A549 (cell line): ENCODE measurements around the gene CYFIP2.

Experiments used
- CHD2 ChIP-seq: fragments of 150-350 bp; IDR thresholded peaks from 2 replicates; pipeline ENCODE4 v1.6.1; 2014; ENCODE audit warnings: low read length; ENCODE audit not compliant: partially characterized antibody
- CTCF ChIP-seq: fragments of >200 bp; sonication (Bioruptor Twin); formaldehyde crosslinking; IDR thresholded peaks from 3 replicates; pipeline ENCODE4 v1.5.1; 2016
- EP300 ChIP-seq, 2 experiments: fragments of >200 bp; sonication (Bioruptor Twin); formaldehyde crosslinking; IDR thresholded peaks; 2 replicates in 1 of 2; 3 replicates in 1 of 2; pipeline ENCODE4 v1.6.1; 2016 to 2017
- HDAC2 ChIP-seq: fragments of 200-600 bp; sonication (generic); IDR thresholded peaks from 2 replicates; pipeline ENCODE4 v1.6.1; 2016
- MAZ ChIP-seq: fragments of 150-350 bp; IDR thresholded peaks from 2 replicates; pipeline ENCODE4 v1.6.1; 2014; ENCODE audit warnings: antibody characterized with exemption, low read depth, low read length, borderline replicate concordance
- PBX3 ChIP-seq: IDR thresholded peaks from 2 replicates; pipeline ENCODE4 v1.6.1; 2012
- RAD21 ChIP-seq, 2 experiments: fragments of >200 bp in 1 of 2; sonication (Bioruptor Twin) in 1 of 2; formaldehyde crosslinking in 1 of 2; IDR thresholded peaks in 1 of 2; conservative IDR thresholded peaks in 1 of 2; 2 replicates in 1 of 2; 3 replicates in 1 of 2; pipeline ENCODE4 v1.6.1; 2012 to 2018; ENCODE audit warnings: inconsistent platforms in 1 of 2
- RCOR1 ChIP-seq: fragments of 150-350 bp; IDR thresholded peaks from 2 replicates; pipeline ENCODE4 v1.6.1; 2014; ENCODE audit warnings: antibody characterized with exemption, low read length, low read depth
- TP53 ChIP-seq: fragments of 250-450 bp; sonication (Bioruptor Pico); IDR thresholded peaks from 2 replicates; pipeline ENCODE4 v1.5.0; 2021; ENCODE audit warnings: mild to moderate bottlenecking, moderate library complexity
- USF2 ChIP-seq: fragments of 450-650 bp; IDR thresholded peaks from 2 replicates; pipeline ENCODE4 v1.6.1; 2014; ENCODE audit warnings: antibody characterized with exemption

- TF ChIP-seq CHD2 (no peak), RCOR1 (no peak), USF2 (no peak), EP300 (IDR thresholded peaks at IDR 0.05) (no peak), PBX3 (no peak), HDAC2 (no peak), CTCF (no peak), TP53 (CRISPR knock-in tag) (no peak), MAZ (no peak), RAD21 (conservative IDR thresholded peaks at IDR 0.05 in 1 of 2, IDR thresholded peaks at IDR 0.05 in 1 of 2) (no peak)
Observed at GRCh38 chr5:157323107-157323706, 57.3 kb downstream of the CYFIP2 start.
